Suprapubic skin (tissue), 3 donors: Measurements from ENCODE around the gene ANKRD24.

Experiments
- CTCF ChIP-seq, 2 donors: fragments of 200-600 bp in 1 of 2; fragments of 450-650 bp in 1 of 2; sonication (generic) in 1 of 2; IDR thresholded peaks; one replicate each; pipeline ENCODE4 v1.5.1; 2016 to 2019; ENCODE audit warnings: antibody characterized with exemption in 2 of 2, mild to moderate bottlenecking in 1 of 2, moderate library complexity in 1 of 2
- EP300 ChIP-seq: sonication (generic); formaldehyde crosslinking; IDR thresholded peaks from one replicate; pipeline ENCODE4 v1.6.1; 2017; ENCODE audit warnings: antibody characterized with exemption

- TF ChIP-seq CTCF (IDR thresholded peaks at IDR 0.05) (no peak), EP300 (no peak)
Measured at GRCh38 chr19:4241824-4242430, 59.4 kb downstream of the ANKRD24 start.
